H9 (cell line): ENCODE results near the gene BOD1L1. TPM values are rescaled to one million over a fixed set of nuclear protein-coding genes. Genes with fewer than 3 reads are reported as not detected.

Experiments
- DNase-seq: peaks from one replicate; pipeline ENCODE4 v3.0.0-alpha.2; 2017
- H2AFZ ChIP-seq: one replicate; pipeline ENCODE4 v1.6.1; 2013; ENCODE audit warnings: mild to moderate bottlenecking, low read length, control low read depth, moderate library complexity
- H2AK5ac ChIP-seq: 2 replicates; pipeline ENCODE4 v1.6.1; 2013; ENCODE audit warnings: low read length, control low read depth, mixed read lengths; ENCODE audit not compliant: insufficient read length
- H2BK120ac ChIP-seq: one replicate; pipeline ENCODE4 v1.6.1; 2013; ENCODE audit warnings: low read depth, mild to moderate bottlenecking, low read length, control low read depth, inconsistent platforms; ENCODE audit not compliant: poor library complexity, severe bottlenecking
- H2BK12ac ChIP-seq: 2 replicates; pipeline ENCODE4 v1.6.1; 2013; ENCODE audit warnings: low read length, control low read depth, mixed read lengths, low read depth; ENCODE audit not compliant: insufficient read length
- H2BK15ac ChIP-seq: 2 replicates; pipeline ENCODE4 v1.6.1; 2013; ENCODE audit warnings: low read depth, low read length, control low read depth
- H2BK20ac ChIP-seq: one replicate; pipeline ENCODE4 v1.6.1; 2013; ENCODE audit warnings: low read depth, mild to moderate bottlenecking, low read length, control low read depth, inconsistent platforms; ENCODE audit not compliant: poor library complexity, severe bottlenecking
- H2BK5ac ChIP-seq: 2 replicates; pipeline ENCODE4 v1.6.1; 2013; ENCODE audit warnings: low read length, control low read depth, mixed read lengths; ENCODE audit not compliant: insufficient read length
- H3K14ac ChIP-seq: 2 replicates; pipeline ENCODE4 v1.6.1; 2013; ENCODE audit warnings: low read length, control low read depth; ENCODE audit not compliant: insufficient read depth
- H3K18ac ChIP-seq: 2 replicates; pipeline ENCODE4 v1.6.1; 2013; ENCODE audit warnings: low read depth, mild to moderate bottlenecking, mixed read lengths, low read length, control low read depth; ENCODE audit not compliant: insufficient read length
- H3K23ac ChIP-seq: 2 replicates; pipeline ENCODE4 v1.6.1; 2013; ENCODE audit warnings: low read length, control low read depth, mixed read lengths, low read depth; ENCODE audit not compliant: insufficient read length
- H3K23me2 ChIP-seq: 2 replicates; pipeline ENCODE4 v1.6.1; 2013; ENCODE audit warnings: low read depth, mild to moderate bottlenecking, mixed read lengths, low read length, control low read depth; ENCODE audit not compliant: insufficient read length, poor library complexity, severe bottlenecking
- H3K27ac ChIP-seq: 2 replicates; pipeline ENCODE4 v1.5.1; 2013; ENCODE audit warnings: low read length, control low read depth, mixed read lengths, low read depth; ENCODE audit not compliant: insufficient read length
- H3K27me3 ChIP-seq: 2 replicates; pipeline ENCODE4 v1.6.1; 2013; ENCODE audit warnings: low read length, control low read depth, inconsistent platforms; ENCODE audit not compliant: insufficient read depth
- H3K4ac ChIP-seq: 2 replicates; pipeline ENCODE4 v1.6.1; 2013; ENCODE audit warnings: low read depth, mild to moderate bottlenecking, control low read depth, inconsistent platforms, low read length, moderate library complexity
- H3K4me1 ChIP-seq: 2 replicates; pipeline ENCODE4 v1.6.1; 2013; ENCODE audit warnings: low read length, control low read depth, inconsistent platforms; ENCODE audit not compliant: insufficient read depth
- H3K4me2 ChIP-seq: 2 replicates; pipeline ENCODE4 v1.6.1; 2013; ENCODE audit warnings: low read length, control low read depth, mixed read lengths; ENCODE audit not compliant: insufficient read length, insufficient read depth
- H3K56ac ChIP-seq: 2 replicates; pipeline ENCODE4 v1.6.1; 2013; ENCODE audit warnings: low read depth, mild to moderate bottlenecking, mixed read lengths, low read length, control low read depth; ENCODE audit not compliant: insufficient read length
- H3K79me1 ChIP-seq: 2 replicates; pipeline ENCODE4 v1.6.1; 2013; ENCODE audit warnings: low read depth, mild to moderate bottlenecking, moderate library complexity, low read length, control low read depth, inconsistent platforms; ENCODE audit not compliant: insufficient read depth, poor library complexity, severe bottlenecking
- H3K79me2 ChIP-seq: 2 replicates; pipeline ENCODE4 v1.6.1; 2013; ENCODE audit warnings: low read length, control low read depth, inconsistent platforms; ENCODE audit not compliant: insufficient read depth
- H3K9ac ChIP-seq: 2 replicates; pipeline ENCODE4 v1.6.1; 2013; ENCODE audit warnings: low read length, control low read depth, mixed read lengths; ENCODE audit not compliant: insufficient read length; ENCODE audit errors: extremely low read depth
- H3K9me3 ChIP-seq: one replicate; pipeline ENCODE4 v1.6.1; 2013; ENCODE audit warnings: low read depth, low read length, inconsistent platforms; ENCODE audit not compliant: control insufficient read depth
- H3T11ph ChIP-seq: one replicate; pipeline ENCODE4 v1.6.1; 2013; ENCODE audit warnings: mild to moderate bottlenecking, low read length, control low read depth, inconsistent platforms
- H4K20me1 ChIP-seq: one replicate; pipeline ENCODE4 v1.6.1; 2013; ENCODE audit not compliant: control insufficient read depth, insufficient read length, insufficient read depth
- H4K5ac ChIP-seq: 2 replicates; pipeline ENCODE4 v1.6.1; 2013; ENCODE audit warnings: low read depth, mild to moderate bottlenecking, mixed read lengths, low read length, control low read depth; ENCODE audit not compliant: insufficient read length
- H4K8ac ChIP-seq: replicated peaks from 2 replicates; pipeline ENCODE4 v1.6.1; 2013; ENCODE audit warnings: low read length, control low read depth, mixed read lengths, low read depth; ENCODE audit not compliant: insufficient read length
- H4K91ac ChIP-seq: 2 replicates; pipeline ENCODE4 v1.6.1; 2013; ENCODE audit warnings: low read depth, mild to moderate bottlenecking, moderate library complexity, mixed read lengths, low read length, control low read depth; ENCODE audit not compliant: insufficient read length
- H3K27ac Mint-ChIP-seq, 3 experiments: 2 replicates in 2 of 3; 3 replicates in 1 of 3; pipeline ENCODE4 v1.8.0; 2020 to 2021; ENCODE audit warnings: mixed read lengths in 3 of 3, mild to moderate bottlenecking in 1 of 3, moderate library complexity in 1 of 3
- H3K27me3 Mint-ChIP-seq: 2 replicates; pipeline ENCODE4 v1.8.0; 2021; ENCODE audit warnings: low read depth, mild to moderate bottlenecking, moderate library complexity, mixed read lengths
- H3K36me3 Mint-ChIP-seq, 3 experiments: 2 replicates in 2 of 3; 3 replicates in 1 of 3; pipeline ENCODE4 v1.8.0; 2020 to 2021; ENCODE audit warnings: low read depth in 3 of 3, mixed read lengths in 3 of 3; ENCODE audit not compliant: insufficient read depth in 1 of 3
- H3K4me1 Mint-ChIP-seq, 2 experiments: 2 replicates each; pipeline ENCODE4 v1.8.0; 2020; ENCODE audit warnings: mixed read lengths in 2 of 2
- H3K4me3 Mint-ChIP-seq, 2 experiments: 2 replicates in 1 of 2; 3 replicates in 1 of 2; pipeline ENCODE4 v1.8.0; 2020 to 2021; ENCODE audit warnings: mild to moderate bottlenecking in 2 of 2, mixed read lengths in 2 of 2, moderate library complexity in 1 of 2
- H3K9me3 Mint-ChIP-seq, 2 experiments: 2 replicates in 1 of 2; 3 replicates in 1 of 2; pipeline ENCODE4 v1.8.0; 2020; ENCODE audit warnings: mild to moderate bottlenecking in 2 of 2, mixed read lengths in 2 of 2, moderate library complexity in 1 of 2
- total RNA-seq: library from RNA; stranded (reverse); gene quantifications from 2 replicates; pipeline ENCODE4 v1.2.1, GENCODE V29; 2021
- TF ChIP-seq, protein P1 (sequence below): fragments of 200-600 bp; sonication (generic); conservative IDR thresholded peaks from 3 replicates; pipeline ENCODE4 v1.8.0; 2021; ENCODE audit warnings: antibody characterized with exemption, mild to moderate bottlenecking

Gene BOD1L1
- total RNA-seq, 1 experiment from 2014 or later: 37.8 TPM

DNA sequence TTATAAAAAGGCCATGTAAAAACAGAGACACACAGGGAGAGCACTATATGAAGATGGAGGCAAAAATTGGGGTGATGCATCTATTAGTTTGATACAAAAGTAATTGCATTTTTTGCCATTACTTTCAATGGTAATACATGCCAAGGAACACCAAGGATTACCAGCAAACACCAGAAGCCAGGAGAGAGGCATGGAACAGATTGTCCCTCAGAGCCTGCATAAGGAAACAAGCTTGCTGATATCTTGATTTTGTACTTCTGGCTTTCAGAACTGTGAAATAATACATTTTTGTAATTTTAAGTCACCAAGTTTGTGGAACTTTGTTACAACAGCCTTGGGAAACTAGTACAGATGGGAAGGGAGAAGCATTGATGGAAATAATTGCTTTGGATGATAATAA, 45.6 kb upstream of the BOD1L1 start:
- no peak overlapping the region for H2BK20ac ChIP-seq
- no peak overlapping the region for H3K56ac ChIP-seq
- H3K4me3 Mint-ChIP-seq: no peak overlapping the region

More for the DNA sequence above, 45.6 kb upstream of the BOD1L1 start:
- Histone ChIP-seq H3K4ac (no peak overlapping the region), H3K4me1 (no peaks in the 10 kb centered on the region), H4K5ac (no peak overlapping the region), H2AFZ (no peak overlapping the region), H4K91ac (no peak overlapping the region), H4K8ac (no peak overlapping the region), H3K79me2 (no peaks in the 10 kb centered on the region), H3K18ac (no peak overlapping the region), H3T11ph (no peak overlapping the region), H4K20me1 (no peaks in the 10 kb centered on the region), H2BK12ac (no peak overlapping the region), H3K9ac (no peak overlapping the region), H2AK5ac (no peak overlapping the region), H3K4me2 (no peak overlapping the region), H3K9me3 (no peaks in the 10 kb centered on the region), H3K23me2 (no peaks in the 10 kb centered on the region), H3K27ac (no peak overlapping the region), H3K27me3 (no peaks in the 10 kb centered on the region), H2BK120ac (no peak overlapping the region), H2BK15ac (no peak overlapping the region), H3K79me1 (no peaks in the 10 kb centered on the region), H3K14ac (no peak overlapping the region), H3K23ac (no peak overlapping the region), H2BK5ac (no peak overlapping the region)
- Mint-ChIP-seq H3K36me3 (no peaks in the 10 kb centered on the region), H3K27me3 (no peaks in the 10 kb centered on the region), H3K27ac (no peak overlapping the region), H3K9me3 (no peaks in the 10 kb centered on the region; a peak in 1 of 5 replicates), H3K4me1 (no peaks in the 10 kb centered on the region; a peak in 1 of 4 replicates)
- TF ChIP-seq, protein P1, sequence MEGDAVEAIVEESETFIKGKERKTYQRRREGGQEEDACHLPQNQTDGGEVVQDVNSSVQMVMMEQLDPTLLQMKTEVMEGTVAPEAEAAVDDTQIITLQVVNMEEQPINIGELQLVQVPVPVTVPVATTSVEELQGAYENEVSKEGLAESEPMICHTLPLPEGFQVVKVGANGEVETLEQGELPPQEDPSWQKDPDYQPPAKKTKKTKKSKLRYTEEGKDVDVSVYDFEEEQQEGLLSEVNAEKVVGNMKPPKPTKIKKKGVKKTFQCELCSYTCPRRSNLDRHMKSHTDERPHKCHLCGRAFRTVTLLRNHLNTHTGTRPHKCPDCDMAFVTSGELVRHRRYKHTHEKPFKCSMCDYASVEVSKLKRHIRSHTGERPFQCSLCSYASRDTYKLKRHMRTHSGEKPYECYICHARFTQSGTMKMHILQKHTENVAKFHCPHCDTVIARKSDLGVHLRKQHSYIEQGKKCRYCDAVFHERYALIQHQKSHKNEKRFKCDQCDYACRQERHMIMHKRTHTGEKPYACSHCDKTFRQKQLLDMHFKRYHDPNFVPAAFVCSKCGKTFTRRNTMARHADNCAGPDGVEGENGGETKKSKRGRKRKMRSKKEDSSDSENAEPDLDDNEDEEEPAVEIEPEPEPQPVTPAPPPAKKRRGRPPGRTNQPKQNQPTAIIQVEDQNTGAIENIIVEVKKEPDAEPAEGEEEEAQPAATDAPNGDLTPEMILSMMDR: no peak
- no peak for DNase-seq
